ENCODE data around the gene SGK1. TPM values are rescaled to one million over a fixed set of nuclear protein-coding genes. Genes with fewer than 3 reads are reported as not detected.

Gene SGK1
- total and polyA plus RNA-seq, 10 donors: 12.3 to 80.1 (median 51.4) TPM

DNA sequence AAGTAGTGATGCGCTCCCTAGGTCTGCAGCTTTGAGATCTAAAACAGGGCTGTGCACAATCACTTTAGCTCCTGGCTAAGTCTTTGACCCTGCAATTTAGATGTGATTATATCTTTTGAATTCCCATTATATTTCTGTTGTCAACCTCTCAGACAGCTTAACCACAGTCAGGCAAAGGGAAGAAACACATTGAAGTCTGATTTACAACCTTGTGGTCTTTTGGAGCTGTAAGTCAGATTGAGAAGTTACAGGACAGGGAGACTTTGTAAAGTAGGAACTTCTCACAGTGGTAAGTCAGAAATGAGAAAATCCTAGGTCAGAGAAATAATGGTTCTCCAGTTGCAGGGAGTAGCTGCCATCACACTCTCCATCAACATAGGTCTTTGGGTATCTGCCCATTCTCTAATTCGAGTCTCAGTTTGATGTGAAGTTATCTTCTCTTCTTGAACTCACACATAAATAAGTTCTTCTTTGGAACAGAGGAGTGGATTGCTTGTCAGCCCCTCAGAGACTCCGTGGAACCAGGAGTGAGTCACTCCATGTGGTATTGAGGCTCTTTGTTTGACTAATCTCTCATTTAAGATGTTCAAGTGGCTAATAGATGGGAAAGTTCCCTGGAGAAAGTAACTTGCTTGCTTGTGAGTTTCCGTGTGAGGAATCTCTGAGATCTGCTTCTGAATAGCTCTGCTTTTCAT is 35.0 kb upstream of the SGK1 start:
- H3K9me3 ChIP-seq: peaks cover 0 to 20% (median 16%) of the 10 kb centered on the region in 8 donors
- H3K4me3 ChIP-seq: no peak overlapping the region
- TF ChIP-seq, protein P1, sequence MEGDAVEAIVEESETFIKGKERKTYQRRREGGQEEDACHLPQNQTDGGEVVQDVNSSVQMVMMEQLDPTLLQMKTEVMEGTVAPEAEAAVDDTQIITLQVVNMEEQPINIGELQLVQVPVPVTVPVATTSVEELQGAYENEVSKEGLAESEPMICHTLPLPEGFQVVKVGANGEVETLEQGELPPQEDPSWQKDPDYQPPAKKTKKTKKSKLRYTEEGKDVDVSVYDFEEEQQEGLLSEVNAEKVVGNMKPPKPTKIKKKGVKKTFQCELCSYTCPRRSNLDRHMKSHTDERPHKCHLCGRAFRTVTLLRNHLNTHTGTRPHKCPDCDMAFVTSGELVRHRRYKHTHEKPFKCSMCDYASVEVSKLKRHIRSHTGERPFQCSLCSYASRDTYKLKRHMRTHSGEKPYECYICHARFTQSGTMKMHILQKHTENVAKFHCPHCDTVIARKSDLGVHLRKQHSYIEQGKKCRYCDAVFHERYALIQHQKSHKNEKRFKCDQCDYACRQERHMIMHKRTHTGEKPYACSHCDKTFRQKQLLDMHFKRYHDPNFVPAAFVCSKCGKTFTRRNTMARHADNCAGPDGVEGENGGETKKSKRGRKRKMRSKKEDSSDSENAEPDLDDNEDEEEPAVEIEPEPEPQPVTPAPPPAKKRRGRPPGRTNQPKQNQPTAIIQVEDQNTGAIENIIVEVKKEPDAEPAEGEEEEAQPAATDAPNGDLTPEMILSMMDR (IDR thresholded peaks at IDR 0.05 in 8 of 11, conservative IDR thresholded peaks at IDR 0.05 in 3 of 11): no peak
- TF ChIP-seq POLR2A (IDR thresholded peaks at IDR 0.05): no peak
- no peak for TF ChIP-seq POLR2AphosphoS5 (IDR thresholded peaks at IDR 0.05)
- WGBS, 5 donors: 68 to 90% (median 84%) methylated on average over 4 of the region's 4 CpGs
- no peak for DNase-seq
- intact Hi-C loops (cut with DNase I; ENCODE audit: low total_unique reads): no loop called here
- no peaks in the 10 kb centered on the region for H3K36me3 ChIP-seq
- peaks cover 0 to 18% (median 2%) of the 10 kb centered on the region in 6 donors for H3K4me1 ChIP-seq
- H3K27me3 ChIP-seq (replicated peaks in 1 of 7): no peaks in the 10 kb centered on the region
- H3K27ac ChIP-seq: no peak overlapping the region

DNA sequence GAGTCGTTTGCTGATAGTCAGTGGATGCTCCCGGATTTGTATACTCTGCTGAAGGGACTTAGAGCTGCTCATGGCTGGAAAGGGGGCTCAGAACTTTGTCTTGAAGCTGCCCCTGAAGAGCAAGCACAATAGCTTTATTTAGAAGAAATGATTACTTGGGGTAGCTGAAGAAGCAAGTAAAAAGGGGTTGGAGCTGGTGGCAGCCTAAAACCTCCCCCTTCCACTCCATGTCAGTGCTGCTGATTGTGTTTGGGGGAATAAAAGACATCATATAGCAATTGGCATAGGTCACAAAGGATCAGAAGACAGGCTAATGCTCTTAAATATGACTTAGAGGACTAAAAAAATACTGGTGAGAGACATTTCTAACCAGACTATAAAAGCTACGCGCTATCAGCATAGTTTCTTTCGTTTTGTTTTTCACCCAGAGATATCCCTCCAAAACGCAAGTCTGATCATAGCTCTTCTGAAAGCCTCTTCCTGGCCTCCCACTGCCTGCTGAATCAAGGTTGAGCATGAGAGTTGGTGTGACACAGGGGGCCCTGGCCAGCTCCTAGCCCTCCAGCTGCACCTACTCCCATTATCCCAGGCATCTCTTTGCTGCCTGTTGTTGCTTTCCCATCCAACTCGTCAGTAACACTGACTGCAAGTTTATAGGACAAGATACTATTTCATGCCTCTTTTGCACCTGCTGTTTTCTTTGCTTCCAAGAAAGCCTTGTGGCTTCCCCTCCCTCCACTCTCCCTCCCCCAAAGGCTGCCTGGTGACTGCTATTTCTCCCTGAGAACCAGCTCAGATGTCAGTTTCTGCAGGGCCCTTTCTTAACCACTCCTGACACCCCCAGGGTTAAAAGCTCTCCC is 33.9 kb upstream of the SGK1 start:
- H3K27ac ChIP-seq: peak overlapping the region in 7 of 8 donors; percentile 0 to 52 (median 21)
- intact Hi-C loops (cut with DNase I; ENCODE audit: low total_unique reads): no loop called here

DNA sequence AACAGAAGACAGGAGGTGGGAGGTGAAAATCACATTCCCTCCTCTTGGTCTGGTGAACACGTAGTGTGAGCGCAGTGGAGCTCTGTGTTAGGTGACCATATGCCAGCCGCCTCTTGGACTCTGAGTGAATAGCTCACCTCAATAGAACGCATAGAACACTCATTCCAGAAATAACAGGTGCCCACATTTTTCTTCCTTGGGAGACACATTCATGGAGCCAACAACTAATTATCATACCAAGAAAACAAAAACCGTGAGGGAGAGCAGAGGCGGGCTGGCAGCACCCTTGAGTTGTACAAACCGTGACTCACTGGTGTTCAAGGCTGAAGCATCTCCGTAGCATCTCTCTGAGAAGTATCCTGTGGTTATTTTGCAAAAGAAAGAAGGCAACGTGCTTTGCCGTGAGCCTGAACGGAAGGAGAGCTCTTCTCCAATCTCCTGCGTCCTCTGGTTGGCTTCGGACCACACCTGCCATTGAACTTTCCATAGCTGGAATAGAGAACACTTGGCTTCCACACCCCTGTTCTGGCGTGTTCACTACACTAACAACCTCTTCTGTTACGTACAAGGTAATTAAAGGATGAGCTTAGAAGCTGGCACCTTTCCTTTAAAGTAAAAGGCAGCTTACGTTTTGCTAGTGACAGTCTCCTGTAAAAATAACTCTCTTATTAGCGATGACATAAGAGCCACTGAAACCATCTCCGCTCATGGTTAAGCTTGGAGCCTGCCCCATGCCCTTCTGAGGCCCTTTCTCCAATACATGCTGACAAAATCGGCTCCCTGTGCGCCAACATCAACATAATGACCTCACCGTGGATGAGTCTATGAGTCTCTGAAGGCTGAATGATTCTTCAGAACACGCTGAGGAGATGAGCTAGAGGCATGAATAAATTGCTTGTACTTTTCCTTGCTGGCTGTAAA is 30.2 kb upstream of the SGK1 start:
- DNase-seq: no peak

More for the DNA sequence above, 33.9 kb upstream of the SGK1 start:
- DNase-seq: no peak
- no peaks in the 10 kb centered on the region for H3K36me3 ChIP-seq
- no peaks in the 10 kb centered on the region for H3K27me3 ChIP-seq (replicated peaks in 1 of 7)
- H3K4me3 ChIP-seq: no peak overlapping the region
- 66 to 74% (median 69%) methylated on average over 7 of the region's 7 CpGs for WGBS, 5 donors
- peaks cover 0 to 20% (median 16%) of the 10 kb centered on the region in 8 donors for H3K9me3 ChIP-seq
- peaks cover 0 to 20% (median 4%) of the 10 kb centered on the region in 6 donors for H3K4me1 ChIP-seq
- TF ChIP-seq POLR2A (IDR thresholded peaks at IDR 0.05): no peak

More for the DNA sequence above, 30.2 kb upstream of the SGK1 start:
- Histone ChIP-seq H3K4me1 (peaks cover 0 to 38% (median 16%) of the 10 kb centered on the region in 6 donors), H3K27me3 (replicated peaks in 1 of 7) (no peaks in the 10 kb centered on the region), H3K36me3 (no peaks in the 10 kb centered on the region), H3K9me3 (no peaks in the 10 kb centered on the region), H3K4me3 (no peak overlapping the region), H3K27ac (peak overlapping the region in 4 of 8 donors; percentile 17 to 79 (median 74))
- intact Hi-C loops (cut with DNase I; ENCODE audit: low total_unique reads): no loop called here
- no peak for TF ChIP-seq POLR2A (IDR thresholded peaks at IDR 0.05)
- TF ChIP-seq, protein P1 (IDR thresholded peaks at IDR 0.05 in 8 of 11, conservative IDR thresholded peaks at IDR 0.05 in 3 of 11): no peak
- TF ChIP-seq POLR2AphosphoS5 (IDR thresholded peaks at IDR 0.05): no peak
- WGBS, 5 donors: 92 to 97% (median 95%) methylated on average over 22 of the region's 22 CpGs
